ENCODE measurements around the gene RLF.

- no peak for TF ChIP-seq ELF1 (tag; IDR thresholded peaks at IDR 0.05)
- TF ChIP-seq ARID1B (IDR thresholded peaks at IDR 0.05) = no peak
- TF ChIP-seq NR3C1 (CRISPR knock-in tag; IDR thresholded peaks at IDR 0.05) = no peak
- TF ChIP-seq CTCF (IDR thresholded peaks at IDR 0.05 in 2 of 3, conservative IDR thresholded peaks at IDR 0.05 in 1 of 3; ENCODE audit: insufficient read depth in 2 of 3, low read depth in 1 of 3, low read length in 3 of 3) = no peak
- TF ChIP-seq PHB2 (IDR thresholded peaks at IDR 0.05; ENCODE audit: low read depth) = no peak
- no peak for TF ChIP-seq SRF (CRISPR knock-in tag; IDR thresholded peaks at IDR 0.05)
- no peak for TF ChIP-seq RBM39 (optimal IDR thresholded peaks at IDR 0.05; ENCODE audit: low read depth, low read length)
- no peak for TF ChIP-seq NFE2L1 (tag; IDR thresholded peaks at IDR 0.05; ENCODE audit: borderline replicate concordance, low read depth)
- no peak for TF ChIP-seq HNRNPH1 (optimal IDR thresholded peaks at IDR 0.05; ENCODE audit: low read depth, low read length)
- no peak for TF ChIP-seq REST (IDR thresholded peaks at IDR 0.05; ENCODE audit: borderline replicate concordance)
- TF ChIP-seq REST (CRISPR knock-in tag; IDR thresholded peaks at IDR 0.05; ENCODE audit: low read depth) = no peak
- no peak for TF ChIP-seq GTF2F1 (IDR thresholded peaks at IDR 0.05; ENCODE audit: low read depth, low read length)
- no peak for TF ChIP-seq SAFB (IDR thresholded peaks at IDR 0.05; ENCODE audit: borderline replicate concordance, low read depth, low read length)
- TF ChIP-seq THRB (CRISPR knock-in tag; conservative IDR thresholded peaks at IDR 0.05) = no peak
- no peak for TF ChIP-seq EZH2 (IDR thresholded peaks at IDR 0.05; ENCODE audit: borderline replicate concordance, low read depth, low read length)
Measured at GRCh38 chr1:40155910-40156309, 5.3 kb upstream of the RLF start.
